ENCODE data around the gene GJC2. TPM values are rescaled to one million over a fixed set of nuclear protein-coding genes. Genes with fewer than 3 reads are reported as not detected.

GJC2 gene
- total RNA-seq, 1 experiment from 2014 or later: 1.5 TPM

GRCh38 chr1:228117335-228117734 is 32.4 kb upstream of the GJC2 start:
- DNase-seq: no peak
- Mint-ChIP-seq H3K27ac (ENCODE audit: unreplicated experiment) (no peak overlapping the region), H3K9me3 (ENCODE audit: unreplicated experiment) (peaks cover 10% of the 10 kb centered on the region), H3K4me3 (ENCODE audit: unreplicated experiment) (no peak overlapping the region), H3K36me3 (ENCODE audit: insufficient read depth, unreplicated experiment) (peaks cover 6% of the 10 kb centered on the region), H3K27me3 (ENCODE audit: insufficient read depth, unreplicated experiment) (no peaks in the 10 kb centered on the region), H3K4me1 (ENCODE audit: low read depth, unreplicated experiment) (no peaks in the 10 kb centered on the region)
- H3K36me3 ChIP-seq (ENCODE audit: control insufficient read depth, insufficient read depth, low read length): no peaks in the 10 kb centered on the region
- intact Hi-C loops (cut with micrococcal nuclease; ENCODE audit: unreplicated experiment): no loop called here
- no TSS peak for BruUV-seq (replicated peaks)
- ChIA-PET POLR2A (no interaction called here), CTCF (no interaction called here)
- no peaks in the 10 kb centered on the region for H3K27me3 ChIP-seq (replicated peaks; ENCODE audit: control insufficient read depth, insufficient read depth, low read length)
- H3K4me1 ChIP-seq: no peaks in the 10 kb centered on the region
- no peak overlapping the region for H3K4me3 ChIP-seq (ENCODE audit: low read depth, low read length)
- TF ChIP-seq CTCF (IDR thresholded peaks at IDR 0.05; ENCODE audit: insufficient read depth in 1 of 2, low read depth in 1 of 2, low read length in 1 of 2, severe bottlenecking in 1 of 2, unreplicated experiment in 1 of 2): no peak
- H3K9me3 ChIP-seq: peaks cover 12% of the 10 kb centered on the region

- POLR2A ChIA-PET: no interaction called here
- Histone ChIP-seq H3K9me3 (peaks cover 12% of the 10 kb centered on the region), H3K4me3 (ENCODE audit: low read depth, low read length) (no peak overlapping the region), H3K4me1 (no peaks in the 10 kb centered on the region), H3K27me3 (replicated peaks; ENCODE audit: control insufficient read depth, insufficient read depth, low read length) (no peaks in the 10 kb centered on the region), H3K36me3 (ENCODE audit: control insufficient read depth, insufficient read depth, low read length) (no peaks in the 10 kb centered on the region)
- no peak overlapping the region for H3K4me3 Mint-ChIP-seq (ENCODE audit: unreplicated experiment)
- H3K4me1 Mint-ChIP-seq (ENCODE audit: low read depth, unreplicated experiment): no peaks in the 10 kb centered on the region
- H3K27ac Mint-ChIP-seq (ENCODE audit: unreplicated experiment): no peak overlapping the region
- intact Hi-C loops (cut with micrococcal nuclease; ENCODE audit: unreplicated experiment): no loop called here
- TF ChIP-seq CTCF (IDR thresholded peaks at IDR 0.05; ENCODE audit: insufficient read depth in 1 of 2, low read depth in 1 of 2, low read length in 1 of 2, severe bottlenecking in 1 of 2, unreplicated experiment in 1 of 2): no peak
- peaks cover 10% of the 10 kb centered on the region for H3K9me3 Mint-ChIP-seq (ENCODE audit: unreplicated experiment)
- no TSS peak for BruUV-seq (replicated peaks)
- peaks cover 6% of the 10 kb centered on the region for H3K36me3 Mint-ChIP-seq (ENCODE audit: insufficient read depth, unreplicated experiment)
- no peaks in the 10 kb centered on the region for H3K27me3 Mint-ChIP-seq (ENCODE audit: insufficient read depth, unreplicated experiment)
- DNase-seq: no peak
- CTCF ChIA-PET: interaction anchor here (1.7 kb wide), 1 partner anchor 13 kb away, joined by 6 read pairs; no protein-coding TSS in a partner anchor
Measured at GRCh38 chr1:228118040-228118439, 31.7 kb upstream of the GJC2 start.

GRCh38 chr1:228120351-228120750 is 29.4 kb upstream of the GJC2 start:
- ChIA-PET CTCF (no interaction called here), POLR2A (no interaction called here)
- H3K27me3 ChIP-seq (replicated peaks; ENCODE audit: control insufficient read depth, insufficient read depth, low read length): no peaks in the 10 kb centered on the region
- peaks cover 6% of the 10 kb centered on the region for H3K36me3 Mint-ChIP-seq (ENCODE audit: insufficient read depth, unreplicated experiment)
- intact Hi-C loops (cut with micrococcal nuclease; ENCODE audit: unreplicated experiment): no loop called here
- peaks cover 7% of the 10 kb centered on the region; the same call in 1 of the 2 replicates for H3K4me1 ChIP-seq
- peaks cover 12% of the 10 kb centered on the region for H3K9me3 ChIP-seq
- no peaks in the 10 kb centered on the region for H3K27me3 Mint-ChIP-seq (ENCODE audit: insufficient read depth, unreplicated experiment)
- H3K36me3 ChIP-seq (ENCODE audit: control insufficient read depth, insufficient read depth, low read length): no peaks in the 10 kb centered on the region
- TF ChIP-seq CTCF (IDR thresholded peaks at IDR 0.05; ENCODE audit: insufficient read depth in 1 of 2, low read depth in 1 of 2, low read length in 1 of 2, severe bottlenecking in 1 of 2, unreplicated experiment in 1 of 2): no peak
- H3K9me3 Mint-ChIP-seq (ENCODE audit: unreplicated experiment): peaks cover 10% of the 10 kb centered on the region
- BruUV-seq (replicated peaks): no TSS peak
- H3K27ac Mint-ChIP-seq (ENCODE audit: unreplicated experiment): no peak overlapping the region
- no peaks in the 10 kb centered on the region for H3K4me1 Mint-ChIP-seq (ENCODE audit: low read depth, unreplicated experiment)
- no peak overlapping the region for H3K4me3 ChIP-seq (ENCODE audit: low read depth, low read length)
- no peak overlapping the region for H3K4me3 Mint-ChIP-seq (ENCODE audit: unreplicated experiment)
- DNase-seq: no peak

Data from Caco-2 (cell line).